ENCODE measurements around the gene PIP4K2A.

PIP4K2A gene

DNA sequence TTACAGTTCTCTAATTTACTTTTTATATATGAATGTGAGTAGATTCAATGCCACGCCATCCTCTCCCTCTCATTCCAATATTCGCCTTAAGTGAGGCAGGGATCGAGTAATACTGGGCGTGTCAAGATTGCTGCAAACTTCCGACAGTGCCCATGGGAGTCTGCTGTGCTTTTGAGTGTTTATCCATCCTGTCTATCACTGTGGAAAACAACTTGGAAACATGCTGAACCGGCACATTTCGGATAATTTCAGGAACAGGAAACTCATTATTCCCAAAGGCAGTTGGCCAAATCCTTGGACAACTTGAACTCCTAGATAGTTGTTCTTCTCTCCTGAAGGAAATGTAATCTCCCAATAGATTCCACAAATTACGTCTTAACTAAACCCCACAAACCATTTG lies 28.5 kb downstream of the PIP4K2A start:
- Histone ChIP-seq H3F3A (ENCODE audit: insufficient read depth) (no peaks in the 10 kb centered on the region), H3K27ac (ENCODE audit: low read depth, low read length) (no peak overlapping the region), H3K27me3 (ENCODE audit: low read length) (no peaks in the 10 kb centered on the region), H2AFZ (ENCODE audit: low read depth, low read length, severe bottlenecking) (no peak overlapping the region), H3K36me3 (ENCODE audit: low read length) (no peaks in the 10 kb centered on the region), H3K79me2 (ENCODE audit: insufficient read depth, low read length) (peaks cover 45% of the 10 kb centered on the region), H3K9me3 (ENCODE audit: insufficient read depth, low read length) (no peaks in the 10 kb centered on the region), H3K4me3 (ENCODE audit: insufficient read depth, low read length, poor library complexity, severe bottlenecking) (no peak overlapping the region), H3K9ac (ENCODE audit: low read length) (no peak overlapping the region), H4K20me1 (ENCODE audit: low read depth, low read length) (peaks cover 38% of the 10 kb centered on the region), H3K9me2 (replicated peaks; ENCODE audit: insufficient read depth, low read length) (no peaks in the 10 kb centered on the region), H3K4me2 (ENCODE audit: low read depth, low read length, poor library complexity, severe bottlenecking) (no peak overlapping the region)
- TF ChIP-seq EZH2phosphoT487 (conservative IDR thresholded peaks at IDR 0.05; ENCODE audit: low read length): no peak

DNA sequence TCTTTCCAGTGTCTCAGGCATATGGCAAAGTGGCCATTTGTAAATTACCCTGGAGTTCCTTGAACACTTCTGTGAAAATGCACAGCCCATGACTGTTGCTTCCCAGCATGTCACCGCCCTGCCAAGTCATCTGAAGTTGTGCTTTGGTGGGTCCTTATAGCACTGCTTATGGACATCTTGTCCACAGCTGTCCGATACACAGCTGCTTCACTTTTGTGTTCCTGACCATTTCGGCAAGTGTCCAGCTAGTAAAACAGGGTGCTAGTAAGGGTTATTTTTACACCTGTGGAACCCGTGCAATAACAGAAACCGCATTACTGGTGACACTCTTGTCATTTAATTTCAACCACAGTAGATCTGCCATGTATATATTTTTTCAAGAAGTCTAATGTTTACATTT lies 29.7 kb downstream of the PIP4K2A start:
- Histone ChIP-seq H3K36me3 (ENCODE audit: low read length) (no peaks in the 10 kb centered on the region), H3K9me3 (ENCODE audit: insufficient read depth, low read length) (no peaks in the 10 kb centered on the region), H3K27ac (ENCODE audit: low read depth, low read length) (no peak overlapping the region)

DNA sequence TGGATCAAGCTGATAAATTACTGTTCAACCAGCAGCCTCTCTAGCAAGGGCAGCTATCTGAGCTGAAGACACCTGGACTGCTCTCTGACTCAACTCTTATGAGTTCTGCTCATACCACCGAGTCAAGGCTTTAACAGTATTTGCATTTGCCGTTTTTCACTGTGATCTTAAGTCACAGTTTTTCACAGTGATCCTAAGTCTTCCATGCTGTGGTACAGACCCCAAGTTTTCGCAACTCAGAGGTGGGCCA lies 31.3 kb downstream of the PIP4K2A start:
- H2AFZ ChIP-seq (ENCODE audit: low read depth, low read length, severe bottlenecking): no peak overlapping the region
- TF ChIP-seq, protein P1, sequence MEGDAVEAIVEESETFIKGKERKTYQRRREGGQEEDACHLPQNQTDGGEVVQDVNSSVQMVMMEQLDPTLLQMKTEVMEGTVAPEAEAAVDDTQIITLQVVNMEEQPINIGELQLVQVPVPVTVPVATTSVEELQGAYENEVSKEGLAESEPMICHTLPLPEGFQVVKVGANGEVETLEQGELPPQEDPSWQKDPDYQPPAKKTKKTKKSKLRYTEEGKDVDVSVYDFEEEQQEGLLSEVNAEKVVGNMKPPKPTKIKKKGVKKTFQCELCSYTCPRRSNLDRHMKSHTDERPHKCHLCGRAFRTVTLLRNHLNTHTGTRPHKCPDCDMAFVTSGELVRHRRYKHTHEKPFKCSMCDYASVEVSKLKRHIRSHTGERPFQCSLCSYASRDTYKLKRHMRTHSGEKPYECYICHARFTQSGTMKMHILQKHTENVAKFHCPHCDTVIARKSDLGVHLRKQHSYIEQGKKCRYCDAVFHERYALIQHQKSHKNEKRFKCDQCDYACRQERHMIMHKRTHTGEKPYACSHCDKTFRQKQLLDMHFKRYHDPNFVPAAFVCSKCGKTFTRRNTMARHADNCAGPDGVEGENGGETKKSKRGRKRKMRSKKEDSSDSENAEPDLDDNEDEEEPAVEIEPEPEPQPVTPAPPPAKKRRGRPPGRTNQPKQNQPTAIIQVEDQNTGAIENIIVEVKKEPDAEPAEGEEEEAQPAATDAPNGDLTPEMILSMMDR (IDR thresholded peaks at IDR 0.05; ENCODE audit: insufficient read depth, low read length, poor library complexity, severe bottlenecking): no peak
- H3K9me3 ChIP-seq (ENCODE audit: insufficient read depth, low read length): no peaks in the 10 kb centered on the region
- H3K4me2 ChIP-seq (ENCODE audit: low read depth, low read length, poor library complexity, severe bottlenecking): no peak overlapping the region
- H3K9ac ChIP-seq (ENCODE audit: low read length): no peak overlapping the region
- H3K79me2 ChIP-seq (ENCODE audit: insufficient read depth, low read length): peaks cover 39% of the 10 kb centered on the region
- H3K36me3 ChIP-seq (ENCODE audit: low read length): no peaks in the 10 kb centered on the region
- H3K9me2 ChIP-seq (replicated peaks; ENCODE audit: insufficient read depth, low read length): no peaks in the 10 kb centered on the region
- no peaks in the 10 kb centered on the region for H3F3A ChIP-seq (ENCODE audit: insufficient read depth)
- no peaks in the 10 kb centered on the region for H3K27me3 ChIP-seq (ENCODE audit: low read length)
- peaks cover 38% of the 10 kb centered on the region for H4K20me1 ChIP-seq (ENCODE audit: low read depth, low read length)
- H3K4me3 ChIP-seq (ENCODE audit: insufficient read depth, low read length, poor library complexity, severe bottlenecking): no peak overlapping the region
- no peak overlapping the region for H3K27ac ChIP-seq (ENCODE audit: low read depth, low read length)

More for the DNA sequence above, 29.7 kb downstream of the PIP4K2A start:
- Histone ChIP-seq H3K4me2 (ENCODE audit: low read depth, low read length, poor library complexity, severe bottlenecking) (no peak overlapping the region), H3K79me2 (ENCODE audit: insufficient read depth, low read length) (peaks cover 43% of the 10 kb centered on the region), H4K20me1 (ENCODE audit: low read depth, low read length) (peaks cover 37% of the 10 kb centered on the region), H3K27me3 (ENCODE audit: low read length) (no peaks in the 10 kb centered on the region), H2AFZ (ENCODE audit: low read depth, low read length, severe bottlenecking) (no peak overlapping the region), H3K4me3 (ENCODE audit: insufficient read depth, low read length, poor library complexity, severe bottlenecking) (no peak overlapping the region), H3F3A (ENCODE audit: insufficient read depth) (no peaks in the 10 kb centered on the region), H3K9ac (ENCODE audit: low read length) (no peak overlapping the region), H3K9me2 (replicated peaks; ENCODE audit: insufficient read depth, low read length) (no peaks in the 10 kb centered on the region)
- TF ChIP-seq EZH2phosphoT487 (conservative IDR thresholded peaks at IDR 0.05; ENCODE audit: low read length): no peak
- TF ChIP-seq, protein P1 (IDR thresholded peaks at IDR 0.05; ENCODE audit: insufficient read depth, low read length, poor library complexity, severe bottlenecking): no peak

DNA sequence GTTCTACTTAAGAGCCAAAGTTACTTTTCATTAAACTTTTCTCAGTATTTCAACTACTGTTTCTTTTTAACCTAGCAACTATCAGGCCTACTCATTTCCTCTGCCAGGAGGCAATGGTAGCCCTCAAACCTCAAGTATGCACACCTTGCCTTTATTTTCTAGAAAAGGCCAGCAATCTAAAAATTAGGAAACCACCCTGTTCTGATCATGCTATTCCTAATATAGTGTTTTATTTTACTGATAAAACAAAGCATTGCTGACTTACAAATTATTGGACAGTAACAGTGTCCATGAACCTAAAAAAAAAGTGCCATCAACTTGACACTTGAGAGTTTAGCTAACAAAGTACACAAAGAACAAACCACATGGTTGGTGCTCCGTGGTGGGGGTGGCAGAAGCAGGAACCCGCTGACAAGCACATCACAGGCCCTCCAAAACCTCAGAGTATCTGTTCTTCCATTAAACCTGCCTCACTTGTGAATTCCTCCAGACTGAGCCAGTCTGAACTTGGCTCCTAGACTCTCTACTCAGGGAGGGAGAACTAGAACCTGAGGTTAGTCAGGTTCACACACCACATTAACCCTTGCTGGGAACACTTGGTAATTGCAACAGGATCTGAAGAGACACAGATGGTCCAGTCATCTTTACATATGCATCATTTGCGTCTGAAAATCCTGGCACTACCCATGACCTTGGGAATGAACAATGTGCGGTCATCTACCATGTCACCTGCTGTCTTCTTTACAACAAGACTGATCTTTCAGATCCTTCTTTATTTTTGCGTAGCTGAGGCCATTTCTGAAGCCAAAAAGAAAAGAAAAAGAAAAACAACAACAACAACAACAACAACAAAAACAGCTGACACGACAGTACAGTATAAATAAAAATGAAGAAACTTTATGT lies 31.9 kb downstream of the PIP4K2A start:
- Histone ChIP-seq H3K27ac (ENCODE audit: low read depth, low read length) (no peak overlapping the region), H4K20me1 (ENCODE audit: low read depth, low read length) (peaks cover 42% of the 10 kb centered on the region), H3K79me2 (ENCODE audit: insufficient read depth, low read length) (peaks cover 33% of the 10 kb centered on the region), H3K4me3 (ENCODE audit: insufficient read depth, low read length, poor library complexity, severe bottlenecking) (no peak overlapping the region), H3F3A (ENCODE audit: insufficient read depth) (no peaks in the 10 kb centered on the region), H3K9me2 (replicated peaks; ENCODE audit: insufficient read depth, low read length) (no peaks in the 10 kb centered on the region), H2AFZ (ENCODE audit: low read depth, low read length, severe bottlenecking) (no peak overlapping the region), H3K36me3 (ENCODE audit: low read length) (no peaks in the 10 kb centered on the region), H3K9ac (ENCODE audit: low read length) (no peak overlapping the region), H3K4me2 (ENCODE audit: low read depth, low read length, poor library complexity, severe bottlenecking) (no peak overlapping the region), H3K9me3 (ENCODE audit: insufficient read depth, low read length) (no peaks in the 10 kb centered on the region), H3K27me3 (ENCODE audit: low read length) (no peaks in the 10 kb centered on the region)
- no peak for TF ChIP-seq EZH2phosphoT487 (conservative IDR thresholded peaks at IDR 0.05; ENCODE audit: low read length)
- TF ChIP-seq, protein P1 (IDR thresholded peaks at IDR 0.05; ENCODE audit: insufficient read depth, low read length, poor library complexity, severe bottlenecking): no peak
